D721Med (cell line): ENCODE data around the gene ADAP1.
"Not testable (repeated sequence)": the region's sequence is repeated elsewhere in the genome, so short reads cannot be mapped to it uniquely, and the experiment has no call there.

Experiments
- DNase-seq: peaks from one replicate; pipeline ENCODE4 v3.0.0; 2011; ENCODE audit warnings: low spot score; ENCODE audit not compliant: insufficient read length
- FAIRE-seq: peaks from 2 replicates; lab custom pipeline; 2011; peaks lifted over from hg19 to GRCh38; lab: Jason Lieb, UNC
- CTCF ChIP-seq: IDR thresholded peaks from 2 replicates; pipeline ENCODE4 v1.5.1; 2012; ENCODE audit warnings: mild to moderate bottlenecking, control low read depth; ENCODE audit not compliant: insufficient read depth; ENCODE audit errors: missing control alignments

ADAP1 gene

GRCh38 chr7:944744-945143 lies 9.7 kb downstream of the ADAP1 start:
- no peak for TF ChIP-seq CTCF
- no peak for DNase-seq
- FAIRE-seq = no peak

GRCh38 chr7:943793-944192 lies 10.7 kb downstream of the ADAP1 start:
- FAIRE-seq, DNase-seq: not testable (repeated sequence)

- no peak for FAIRE-seq
Measured at GRCh38 chr7:940599-941408, 13.7 kb downstream of the ADAP1 start.

GRCh38 chr7:939843-940242 lies 14.6 kb downstream of the ADAP1 start:
- TF ChIP-seq CTCF = no peak
- FAIRE-seq = no peak
- no peak for DNase-seq

More at GRCh38 chr7:940599-941408, 13.7 kb downstream of the ADAP1 start:
- DNase-seq = no peak
- TF ChIP-seq CTCF = no peak

GRCh38 chr7:938546-939185 lies 15.8 kb downstream of the ADAP1 start:
- FAIRE-seq (no peak), DNase-seq (no peak)
- no peak for TF ChIP-seq CTCF

- TF ChIP-seq CTCF = no peak
- FAIRE-seq = no peak
- no peak for DNase-seq
Measured at GRCh38 chr7:937856-938484, 16.5 kb downstream of the ADAP1 start.

- no peak for DNase-seq
- FAIRE-seq = no peak
- no peak for TF ChIP-seq CTCF
Measured at GRCh38 chr7:936386-937054, 18.0 kb downstream of the ADAP1 start.
